Transverse colon (tissue), 4 donors: ENCODE results near the gene LAMC2.

Source experiments
- CTCF ChIP-seq, 5 experiments: fragments of 200-600 bp in 3 of 5; fragments of 450-650 bp in 2 of 5; sonication (generic) in 3 of 5; IDR thresholded peaks; 1 replicate in 2 of 5; 2 replicates in 3 of 5; pipeline ENCODE4 v1.5.1; 2016 to 2017; ENCODE audit warnings: antibody characterized with exemption in 5 of 5, inconsistent platforms in 3 of 5, mild to moderate bottlenecking in 2 of 5, moderate library complexity in 1 of 5
- EP300 ChIP-seq: sonication (generic); formaldehyde crosslinking; IDR thresholded peaks from one replicate; pipeline ENCODE4 v1.6.1; 2017; ENCODE audit warnings: antibody characterized with exemption, low read depth
- POLR2AphosphoS5 ChIP-seq, 3 donors: sonication (generic); formaldehyde crosslinking; IDR thresholded peaks; one replicate each; pipeline ENCODE4 v1.6.1; 2016; ENCODE audit warnings: antibody characterized with exemption in 3 of 3

DNA sequence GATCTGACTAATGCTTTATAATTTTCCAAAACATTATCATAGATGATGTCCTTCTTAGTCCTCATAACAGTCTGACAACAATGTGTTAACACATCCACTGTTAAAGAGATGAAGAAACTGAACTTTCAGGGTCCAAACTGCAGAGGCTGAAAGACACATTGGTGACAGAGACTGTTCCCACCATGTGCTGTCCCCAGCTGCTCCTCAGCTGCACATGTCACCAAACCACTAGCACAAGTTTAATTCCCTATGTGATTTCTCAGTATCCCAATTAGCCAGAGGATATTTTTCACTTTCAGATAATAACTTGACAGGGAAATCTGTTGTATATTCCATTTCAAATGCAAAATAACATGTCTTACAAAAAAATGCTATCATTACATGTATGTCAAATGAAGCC, 24.6 kb downstream of the LAMC2 start:
- TF ChIP-seq POLR2AphosphoS5 (IDR thresholded peaks at IDR 0.05), result no peak
- TF ChIP-seq CTCF (IDR thresholded peaks at IDR 0.05), result no peak
- no peak for TF ChIP-seq EP300
